HG03439 (cell line): Measurements from ENCODE around the gene HVCN1.
"Not testable (repeated sequence)": the region's sequence is repeated elsewhere in the genome, so short reads cannot be mapped to it uniquely, and the experiment has no call there.

Source experiments
- ATAC-seq: cut with Tn5 transposase; IDR thresholded peaks from one replicate; pipeline ENCODE4 v1.9.1; 2021; ENCODE audit warnings: mild to moderate bottlenecking, moderate library complexity; ENCODE audit not compliant: unreplicated experiment

The HVCN1 gene

DNA sequence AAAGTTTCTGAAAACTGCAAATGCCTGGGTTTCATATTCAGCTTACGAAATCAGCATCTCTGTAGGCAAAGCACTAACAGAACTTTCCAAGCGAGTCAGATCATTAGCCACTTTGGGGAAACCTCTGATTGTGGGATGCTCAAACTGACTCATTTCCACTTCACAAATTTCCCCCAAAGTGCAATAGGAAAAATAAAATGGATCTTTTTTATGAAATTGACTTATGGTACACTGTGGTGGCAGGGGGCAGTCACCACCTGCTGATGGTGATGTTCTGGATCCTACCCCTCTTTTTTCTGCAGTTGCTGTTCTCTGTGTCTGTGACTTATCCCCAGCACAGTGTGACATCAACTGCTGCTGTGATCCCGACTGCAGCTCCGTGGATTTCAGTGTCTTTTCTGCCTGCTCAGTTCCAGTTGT is 69.4 kb downstream of the HVCN1 start:
- ATAC-seq = no peak

DNA sequence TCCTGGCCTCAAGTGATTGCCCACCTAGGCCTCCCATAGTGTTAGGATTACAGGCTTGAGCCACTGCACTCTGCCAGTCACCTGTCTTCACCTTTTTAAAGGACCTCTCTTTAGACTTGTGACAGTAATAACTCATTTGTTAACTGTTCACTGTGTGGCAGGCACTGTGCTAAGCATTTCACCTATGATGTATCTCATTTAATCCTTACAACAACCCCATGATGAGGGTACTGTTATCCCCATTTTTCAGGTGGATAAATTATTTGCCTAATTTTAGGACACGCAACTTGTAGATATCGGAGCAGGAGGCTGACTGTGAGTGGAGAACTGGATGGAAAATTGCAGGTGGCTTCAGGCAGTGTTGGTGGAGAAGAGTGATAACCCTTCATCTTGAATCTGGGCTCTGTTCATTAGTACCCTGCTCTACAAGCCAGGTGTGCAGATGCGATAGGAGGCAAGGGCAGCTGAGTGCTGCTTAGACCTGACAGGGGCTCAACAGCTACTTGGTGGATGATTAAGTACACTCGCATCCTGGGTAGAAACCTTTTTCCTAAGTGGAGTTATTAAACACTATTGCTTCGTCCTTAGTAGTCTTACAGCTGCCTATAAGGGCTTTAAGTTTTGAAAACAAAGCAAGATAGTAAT is 72.3 kb downstream of the HVCN1 start:
- ATAC-seq = no peak

GRCh38 chr12:110615171-110615570 is 73.7 kb downstream of the HVCN1 start:
- no peak for ATAC-seq

GRCh38 chr12:110613771-110614684 is 74.9 kb downstream of the HVCN1 start, which contains the start of gene TCTN1:
TCTN1 (plus strand) TSS chr12:110614129; CDS start chr12:110614183, 54 bp downstream.
- ATAC-seq = peak; percentile 90

GRCh38 chr12:110613071-110613770 is 75.7 kb downstream of the HVCN1 start:
- ATAC-seq = no peak

GRCh38 chr12:110606253-110606611 is 82.7 kb downstream of the HVCN1 start:
- no peak for ATAC-seq

GRCh38 chr12:110602085-110602814 is 86.7 kb downstream of the HVCN1 start:
- not testable (repeated sequence) for ATAC-seq

DNA sequence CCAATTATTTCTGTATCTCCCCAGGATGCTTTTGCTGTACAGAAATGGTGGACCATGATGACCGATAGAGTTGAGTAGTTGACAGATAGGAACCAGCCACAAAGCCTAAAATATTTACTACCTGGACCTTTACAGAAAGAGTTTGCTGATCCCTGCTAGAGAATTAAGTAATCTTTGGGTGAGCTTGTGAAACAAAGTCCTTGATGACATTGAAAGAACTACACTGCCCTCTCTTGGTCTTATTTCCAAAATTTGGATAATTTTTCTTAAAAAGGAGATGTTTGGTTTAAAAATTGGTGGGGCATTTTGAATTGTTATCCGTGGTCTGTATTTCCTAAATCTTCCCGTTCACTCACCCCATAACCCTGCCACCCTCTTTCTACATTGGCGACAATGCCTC is 88.7 kb downstream of the HVCN1 start:
- ATAC-seq = no peak

DNA sequence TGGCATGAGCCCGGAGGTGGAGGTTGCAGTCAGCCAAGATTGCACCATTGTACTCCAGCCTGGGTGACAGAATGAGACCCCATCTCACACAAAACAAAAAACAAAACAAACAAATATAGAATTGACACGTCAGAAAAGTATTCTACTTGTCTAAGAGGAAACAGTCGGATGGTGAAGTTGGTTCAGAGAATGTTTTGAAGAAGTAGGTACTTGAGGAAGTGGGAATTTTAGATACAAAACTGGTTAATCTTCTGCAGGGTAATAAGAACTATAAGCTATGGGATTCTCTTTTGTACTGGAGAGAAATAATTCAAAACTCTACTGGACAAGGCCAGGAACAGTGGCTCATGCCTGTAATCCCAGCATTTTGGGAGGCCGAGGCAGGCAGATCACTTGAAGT is 89.6 kb downstream of the HVCN1 start:
- no peak for ATAC-seq
